ENCODE results near the gene CLCA1. TPM values are rescaled to one million over a fixed set of nuclear protein-coding genes. Genes with fewer than 3 reads are reported as not detected.

The CLCA1 gene
- total RNA-seq, 1 experiment from 2014 or later: not detected

DNA sequence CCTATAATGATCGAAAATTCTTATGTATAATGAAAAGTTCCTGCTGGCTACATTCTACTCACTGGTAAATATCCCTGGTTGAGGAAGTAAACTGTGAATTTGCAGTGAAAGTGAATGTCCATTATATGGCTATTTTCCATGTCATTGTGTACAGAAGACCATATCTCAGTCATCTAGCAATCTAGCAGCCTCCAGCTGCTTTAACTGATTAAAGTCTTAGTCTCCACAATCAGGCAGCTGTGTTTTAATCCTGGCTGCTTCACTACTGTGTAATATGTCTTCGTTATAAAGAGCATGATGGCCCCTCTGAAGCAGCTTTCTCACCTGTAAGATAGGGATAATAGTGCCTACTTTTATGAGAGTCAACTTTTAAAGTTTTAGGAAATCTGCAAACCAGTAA lies 33.4 kb upstream of the CLCA1 start:
- H2BK12ac ChIP-seq (ENCODE audit: insufficient read length, low read depth, low read length): no peak overlapping the region
- H3K23ac ChIP-seq (ENCODE audit: insufficient read length, low read depth, low read length): no peak overlapping the region
- no peaks in the 10 kb centered on the region for H3K9me3 ChIP-seq (ENCODE audit: control insufficient read depth, low read depth, low read length)
- H3K56ac ChIP-seq (ENCODE audit: insufficient read length, low read depth, low read length): no peak overlapping the region
- no peaks in the 10 kb centered on the region for H3K23me2 ChIP-seq (ENCODE audit: insufficient read length, low read depth, low read length, poor library complexity, severe bottlenecking)
- H3K4me1 Mint-ChIP-seq: no peaks in the 10 kb centered on the region
- H2BK120ac ChIP-seq (ENCODE audit: low read depth, low read length, poor library complexity, severe bottlenecking): no peak overlapping the region
- no peak overlapping the region for H3K4ac ChIP-seq (ENCODE audit: low read depth, low read length)
- no peak overlapping the region for H2AK5ac ChIP-seq (ENCODE audit: insufficient read length, low read length)
- H3K4me2 ChIP-seq (ENCODE audit: insufficient read depth, insufficient read length, low read length): no peak overlapping the region
- no peak overlapping the region for H2BK5ac ChIP-seq (ENCODE audit: insufficient read length, low read length)
- H3K27me3 Mint-ChIP-seq (ENCODE audit: low read depth): peaks cover 2% of the 10 kb centered on the region; the same call in 1 of the 2 replicates
- H3K9me3 Mint-ChIP-seq: no peaks in the 10 kb centered on the region
- no peak overlapping the region for H4K8ac ChIP-seq (replicated peaks; ENCODE audit: insufficient read length, low read depth, low read length)
- H3K27ac Mint-ChIP-seq: no peak overlapping the region
- H4K20me1 ChIP-seq (ENCODE audit: control insufficient read depth, insufficient read depth, insufficient read length): no peaks in the 10 kb centered on the region
- no peak overlapping the region for H4K5ac ChIP-seq (ENCODE audit: insufficient read length, low read depth, low read length)
- no peaks in the 10 kb centered on the region for H3K79me2 ChIP-seq (ENCODE audit: insufficient read depth, low read length)
- H3K4me1 ChIP-seq (ENCODE audit: insufficient read depth, low read length): no peaks in the 10 kb centered on the region
- H3K27ac ChIP-seq (ENCODE audit: insufficient read length, low read depth, low read length): no peak overlapping the region
- H2BK20ac ChIP-seq (ENCODE audit: low read depth, low read length, poor library complexity, severe bottlenecking): no peak overlapping the region
- TF ChIP-seq, protein P1, sequence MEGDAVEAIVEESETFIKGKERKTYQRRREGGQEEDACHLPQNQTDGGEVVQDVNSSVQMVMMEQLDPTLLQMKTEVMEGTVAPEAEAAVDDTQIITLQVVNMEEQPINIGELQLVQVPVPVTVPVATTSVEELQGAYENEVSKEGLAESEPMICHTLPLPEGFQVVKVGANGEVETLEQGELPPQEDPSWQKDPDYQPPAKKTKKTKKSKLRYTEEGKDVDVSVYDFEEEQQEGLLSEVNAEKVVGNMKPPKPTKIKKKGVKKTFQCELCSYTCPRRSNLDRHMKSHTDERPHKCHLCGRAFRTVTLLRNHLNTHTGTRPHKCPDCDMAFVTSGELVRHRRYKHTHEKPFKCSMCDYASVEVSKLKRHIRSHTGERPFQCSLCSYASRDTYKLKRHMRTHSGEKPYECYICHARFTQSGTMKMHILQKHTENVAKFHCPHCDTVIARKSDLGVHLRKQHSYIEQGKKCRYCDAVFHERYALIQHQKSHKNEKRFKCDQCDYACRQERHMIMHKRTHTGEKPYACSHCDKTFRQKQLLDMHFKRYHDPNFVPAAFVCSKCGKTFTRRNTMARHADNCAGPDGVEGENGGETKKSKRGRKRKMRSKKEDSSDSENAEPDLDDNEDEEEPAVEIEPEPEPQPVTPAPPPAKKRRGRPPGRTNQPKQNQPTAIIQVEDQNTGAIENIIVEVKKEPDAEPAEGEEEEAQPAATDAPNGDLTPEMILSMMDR (conservative IDR thresholded peaks at IDR 0.05): no peak
- no peaks in the 10 kb centered on the region for H3K36me3 Mint-ChIP-seq (ENCODE audit: insufficient read depth in 1 of 3, low read depth in 3 of 3)
- H3K27me3 ChIP-seq (ENCODE audit: insufficient read depth, low read length): no peaks in the 10 kb centered on the region
- no peak overlapping the region for H3K9ac ChIP-seq (ENCODE audit: extremely low read depth, insufficient read length, low read length)
- H4K91ac ChIP-seq (ENCODE audit: insufficient read length, low read depth, low read length): no peak overlapping the region
- no peak overlapping the region for H3K18ac ChIP-seq (ENCODE audit: insufficient read length, low read depth, low read length)
- DNase-seq: no peak
- WGBS (ENCODE audit: extremely low coverage, insufficient read length, low lambda C conversion rate): no CpG with 5 or more reads among the region's 2 CpGs
- no peaks in the 10 kb centered on the region for H3K79me1 ChIP-seq (ENCODE audit: insufficient read depth, low read depth, low read length, poor library complexity, severe bottlenecking)
- no peak overlapping the region for H2BK15ac ChIP-seq (ENCODE audit: low read depth, low read length)
- no peak overlapping the region for H3K14ac ChIP-seq (ENCODE audit: insufficient read depth, low read length)
- H2AFZ ChIP-seq (ENCODE audit: low read length): no peak overlapping the region
- no peak overlapping the region for H3T11ph ChIP-seq (ENCODE audit: low read length)
- H3K4me3 Mint-ChIP-seq: no peak overlapping the region

Measured in H9 (cell line).